IPS-NIHi7 (cell line): ENCODE results near the gene CCDC51.
"Not testable (repeated sequence)": the region's sequence is repeated elsewhere in the genome, so short reads cannot be mapped to it uniquely, and the experiment has no call there.

ENCODE experiments used
- DNase-seq: peaks from one replicate; pipeline ENCODE4 v3.0.0; 2012; ENCODE audit warnings: mixed read lengths; ENCODE audit errors: extremely low spot score

The CCDC51 gene, protein sequence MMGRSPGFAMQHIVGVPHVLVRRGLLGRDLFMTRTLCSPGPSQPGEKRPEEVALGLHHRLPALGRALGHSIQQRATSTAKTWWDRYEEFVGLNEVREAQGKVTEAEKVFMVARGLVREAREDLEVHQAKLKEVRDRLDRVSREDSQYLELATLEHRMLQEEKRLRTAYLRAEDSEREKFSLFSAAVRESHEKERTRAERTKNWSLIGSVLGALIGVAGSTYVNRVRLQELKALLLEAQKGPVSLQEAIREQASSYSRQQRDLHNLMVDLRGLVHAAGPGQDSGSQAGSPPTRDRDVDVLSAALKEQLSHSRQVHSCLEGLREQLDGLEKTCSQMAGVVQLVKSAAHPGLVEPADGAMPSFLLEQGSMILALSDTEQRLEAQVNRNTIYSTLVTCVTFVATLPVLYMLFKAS

DNA sequence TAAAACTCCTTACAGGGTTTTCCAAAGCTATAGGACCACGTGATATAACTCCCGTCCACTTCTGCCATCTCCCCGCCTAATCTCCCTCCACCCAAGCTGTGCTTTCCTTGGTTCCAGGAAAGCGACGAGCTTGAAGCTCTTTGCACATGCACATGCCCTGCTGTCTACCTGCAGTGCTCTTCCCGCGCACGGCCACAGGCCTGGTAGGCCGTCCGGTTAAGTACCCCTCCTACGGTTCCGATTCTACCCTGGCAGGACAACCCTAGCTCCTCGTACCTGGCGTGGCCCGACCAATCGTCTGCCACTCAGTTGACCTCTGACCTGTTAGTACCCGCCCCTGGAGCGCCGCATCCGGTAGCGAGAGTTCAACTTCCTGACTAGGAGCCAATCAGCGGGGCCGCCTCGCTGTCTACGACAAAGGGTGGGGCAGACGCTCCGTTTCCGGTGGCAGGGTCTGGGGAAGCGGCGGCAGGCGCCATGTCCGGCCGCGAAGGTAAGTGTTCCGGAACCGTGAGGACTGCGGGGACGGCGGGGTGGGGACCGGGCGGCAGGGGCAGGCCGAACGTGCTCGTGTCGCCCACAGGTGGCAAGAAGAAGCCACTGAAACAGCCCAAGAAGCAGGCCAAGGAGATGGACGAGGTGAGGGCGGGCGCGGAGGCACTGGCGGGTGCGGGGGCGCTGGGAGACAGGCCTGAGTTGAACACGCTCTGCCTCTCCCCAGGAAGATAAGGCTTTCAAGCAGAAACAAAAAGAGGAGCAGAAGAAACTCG, at the start of gene CCDC51, which contains the start of gene TMA7:
Gene CCDC51 (minus strand): TSS at position 300 of the 770 bp plus-strand sequence. CDS start 4,991 bp downstream, outside the sequence.
Gene TMA7 (plus strand): TSS at position 438 of the 770 bp plus-strand sequence. CDS start 40 bp downstream, at position 478.
- peak; percentile 98 for DNase-seq

DNA sequence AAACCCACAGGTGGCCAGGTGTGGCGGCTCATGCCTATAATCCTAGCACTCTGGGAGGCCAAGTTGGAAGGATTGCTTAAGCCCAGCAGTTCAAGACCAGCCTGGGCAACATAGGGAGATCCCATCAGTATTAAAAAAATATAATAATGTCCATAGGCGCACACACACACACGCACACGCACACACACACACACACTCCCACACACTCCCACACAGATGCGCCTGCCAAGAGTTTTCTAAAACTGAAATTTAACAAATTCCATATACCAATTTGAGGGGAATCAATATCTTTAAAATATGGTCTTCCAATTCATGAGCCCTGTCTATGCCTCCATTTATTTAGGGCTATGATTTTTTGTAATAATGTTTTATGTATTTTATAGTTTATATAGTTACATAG, 47.0 kb upstream of the CCDC51 start:
- no peak for DNase-seq

DNA sequence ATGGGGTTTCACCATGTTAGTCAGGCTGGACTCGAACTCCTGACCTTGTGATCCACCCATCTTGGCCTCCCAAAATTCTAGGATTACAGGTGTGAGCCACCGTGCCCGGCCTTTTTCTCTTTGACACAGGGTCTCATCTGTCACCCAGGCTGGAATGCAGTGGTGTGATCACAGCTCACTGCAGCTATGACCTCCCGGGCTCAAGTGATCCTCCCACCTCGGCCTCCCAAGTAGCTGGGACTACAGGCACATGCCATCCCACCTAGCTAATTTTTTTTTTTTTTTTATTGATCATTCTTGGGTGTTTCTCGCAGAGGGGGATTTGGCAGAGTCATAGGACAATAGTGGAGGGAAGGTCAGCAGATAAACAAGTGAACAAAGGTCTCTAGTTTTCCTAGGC, 42.9 kb upstream of the CCDC51 start:
- DNase-seq: not testable (repeated sequence)

DNA sequence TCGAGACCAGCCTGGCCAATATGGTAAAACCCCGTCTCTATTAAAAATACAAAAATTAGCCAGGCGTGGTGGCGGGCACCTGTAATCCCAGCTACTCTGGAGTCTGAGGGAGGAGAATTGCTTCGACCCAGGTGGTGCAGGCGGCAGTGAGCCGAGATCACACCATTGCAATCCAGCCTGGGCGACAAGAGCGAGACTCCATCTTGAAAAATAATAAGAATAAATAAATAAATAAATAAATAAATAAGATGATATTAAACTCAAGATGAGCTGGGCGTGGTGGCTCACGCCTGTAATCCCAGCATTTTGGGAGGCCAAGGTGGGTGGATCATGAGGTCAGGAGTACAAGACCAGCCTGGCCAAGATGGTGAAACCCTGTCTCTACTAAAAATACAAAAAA, 41.0 kb upstream of the CCDC51 start:
- not testable (repeated sequence) for DNase-seq

DNA sequence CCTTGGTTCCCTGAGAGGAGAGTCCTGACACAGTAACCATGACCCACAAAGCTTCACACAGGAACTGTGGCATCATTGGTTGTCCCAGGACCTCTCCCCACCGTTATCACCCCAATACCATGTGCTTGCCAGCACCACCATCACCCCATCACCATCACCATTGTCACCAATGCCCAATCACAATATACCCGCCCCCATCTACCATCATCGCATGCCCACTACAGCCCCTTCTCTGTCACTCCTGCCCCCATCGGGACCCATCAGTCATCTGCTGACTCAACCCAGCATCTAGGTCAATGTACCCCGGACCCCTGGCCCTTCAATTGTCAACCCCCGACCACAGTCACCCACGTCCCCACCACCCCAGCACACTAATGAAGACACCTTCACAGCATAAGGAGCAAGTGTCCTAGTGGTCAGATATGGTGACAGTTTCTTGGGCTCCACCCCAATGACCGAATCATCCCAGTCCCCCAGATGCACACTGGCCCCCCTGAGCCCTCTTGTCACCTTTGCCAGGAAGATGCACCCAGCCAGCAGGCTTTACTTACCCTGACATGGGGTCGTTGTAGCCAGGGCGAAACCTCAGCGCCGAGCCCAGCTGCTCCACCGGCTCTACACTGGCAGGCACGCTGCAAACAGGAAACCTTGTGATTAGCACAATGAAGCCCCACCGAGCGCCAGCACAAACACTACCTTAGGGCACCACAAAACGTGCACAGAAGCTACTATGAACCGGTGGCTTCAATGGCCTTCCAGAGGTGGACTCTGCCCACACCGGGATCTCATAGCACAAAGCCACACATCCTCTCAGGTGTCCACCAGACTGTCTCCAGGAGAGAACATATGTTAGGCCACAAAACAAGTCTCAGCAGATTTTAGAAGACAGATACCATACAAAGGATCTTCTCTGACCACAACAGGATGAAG, 39.0 kb upstream of the CCDC51 start:
- no peak for DNase-seq

DNA sequence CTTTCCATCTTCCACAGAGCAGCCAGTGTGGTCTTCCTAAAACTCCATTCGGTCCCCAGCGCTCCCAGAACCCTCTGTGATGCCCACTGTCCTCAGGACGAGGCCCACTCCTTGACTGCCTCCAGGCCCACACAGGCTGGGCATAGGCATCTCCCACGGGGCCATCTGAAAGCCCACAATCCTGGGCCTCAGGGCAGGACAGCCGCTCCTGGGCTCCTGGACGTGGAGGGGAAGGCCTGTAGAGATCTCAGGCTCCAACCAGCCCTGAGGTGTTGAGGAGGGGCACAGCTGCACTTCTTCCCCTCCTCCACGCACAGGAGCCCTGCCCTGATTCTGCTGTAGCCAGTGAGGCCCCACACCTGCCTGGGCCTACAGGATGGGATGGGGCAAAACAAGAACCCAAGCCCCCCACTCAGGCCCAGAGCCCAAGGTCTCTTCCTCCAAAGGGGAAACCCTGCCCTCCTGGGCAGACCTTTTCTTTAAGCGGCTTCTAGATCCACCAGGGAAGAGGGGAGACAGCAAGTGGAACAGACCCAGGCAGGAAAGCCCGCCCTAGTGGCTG, 38.1 kb upstream of the CCDC51 start:
- no peak for DNase-seq

DNA sequence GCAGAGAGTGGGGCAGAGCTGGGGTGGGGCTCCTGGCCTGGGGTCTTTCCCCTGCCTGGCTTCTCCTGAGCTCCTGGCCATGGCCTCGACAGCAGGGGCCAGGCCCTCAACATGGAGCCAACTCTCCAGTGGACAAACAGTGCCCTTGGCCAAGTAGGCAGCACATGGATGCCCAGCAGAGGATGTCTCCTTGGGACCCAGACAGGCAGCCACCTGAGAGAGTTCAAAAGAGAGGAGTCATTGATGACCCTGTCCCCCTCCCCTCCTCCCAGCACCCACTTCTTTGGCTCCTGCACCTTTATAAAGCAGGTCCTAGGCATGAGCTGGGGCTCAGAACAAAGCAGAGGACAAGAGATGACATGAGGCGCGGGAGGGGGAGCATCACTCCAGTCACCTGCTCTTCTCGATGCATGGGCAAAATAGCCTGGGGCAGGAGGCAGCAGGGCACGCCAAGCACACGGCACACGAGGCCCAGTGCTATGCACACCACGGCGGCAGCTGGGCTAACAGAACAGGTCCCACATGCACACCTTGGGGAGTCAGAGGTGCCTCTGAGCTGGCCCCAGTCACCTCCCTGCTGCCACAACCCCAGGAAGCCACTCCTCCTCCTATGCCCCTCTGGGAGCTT, 36.6 kb upstream of the CCDC51 start:
- DNase-seq: no peak

DNA sequence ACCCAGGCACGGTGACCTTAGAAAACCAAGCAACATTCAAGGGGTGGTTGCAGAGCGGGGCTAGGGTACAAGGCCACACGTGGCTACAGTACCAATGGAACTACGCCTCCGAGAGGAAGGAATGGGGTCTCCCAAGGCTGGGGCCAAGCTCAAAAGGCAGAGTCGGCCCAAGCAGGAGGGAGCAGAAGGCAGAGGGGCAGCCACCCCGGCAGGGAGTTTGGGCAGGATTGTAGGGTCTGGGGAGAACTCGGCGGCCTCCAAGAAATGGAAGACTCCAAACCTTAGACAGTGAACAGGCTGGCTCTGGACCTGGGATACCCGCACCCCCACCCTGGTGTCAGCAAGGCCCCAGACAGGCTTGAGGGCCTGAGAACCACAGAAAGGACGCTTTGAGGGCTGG, 35.3 kb upstream of the CCDC51 start:
- peak; percentile 30 for DNase-seq

DNA sequence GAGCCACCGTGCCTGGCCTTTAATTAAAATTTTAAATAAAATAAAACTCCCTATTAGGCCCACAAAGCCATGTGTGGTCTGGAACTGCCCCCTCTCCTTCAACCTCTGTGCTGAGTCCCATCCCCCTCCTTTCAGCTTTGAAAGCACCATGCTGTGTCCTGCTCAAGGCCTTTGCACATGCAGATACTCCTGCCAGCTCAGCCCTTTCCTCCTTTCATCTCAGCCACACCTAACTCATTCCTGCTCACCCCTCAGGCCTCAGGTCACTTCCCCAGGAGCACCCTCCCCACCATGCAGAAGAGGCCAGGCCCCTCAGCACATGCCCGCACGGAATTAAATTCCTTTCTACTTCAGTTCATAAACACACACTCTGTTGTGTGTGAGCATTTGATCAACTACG, 34.7 kb upstream of the CCDC51 start:
- DNase-seq: peak; percentile 89

DNA sequence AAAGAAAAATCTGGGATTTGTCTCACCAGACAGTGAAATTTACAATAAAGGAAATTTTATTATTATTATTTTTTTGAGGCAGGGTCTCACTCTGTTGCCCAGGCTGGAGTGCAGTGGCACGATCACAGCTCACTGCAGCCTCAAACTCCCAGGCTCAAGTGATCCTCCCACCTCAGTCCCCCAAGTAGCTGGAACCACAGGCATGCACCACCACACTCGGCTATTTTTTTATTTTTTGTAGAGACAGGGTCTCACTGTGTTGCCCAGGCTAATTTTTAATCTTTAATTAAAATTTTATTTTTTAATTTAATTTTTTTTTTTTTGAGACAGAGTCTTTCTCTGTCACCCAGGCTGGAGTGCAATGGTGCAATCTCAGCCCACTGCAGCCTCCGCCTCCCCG, 34.1 kb upstream of the CCDC51 start:
- not testable (repeated sequence) for DNase-seq

DNA sequence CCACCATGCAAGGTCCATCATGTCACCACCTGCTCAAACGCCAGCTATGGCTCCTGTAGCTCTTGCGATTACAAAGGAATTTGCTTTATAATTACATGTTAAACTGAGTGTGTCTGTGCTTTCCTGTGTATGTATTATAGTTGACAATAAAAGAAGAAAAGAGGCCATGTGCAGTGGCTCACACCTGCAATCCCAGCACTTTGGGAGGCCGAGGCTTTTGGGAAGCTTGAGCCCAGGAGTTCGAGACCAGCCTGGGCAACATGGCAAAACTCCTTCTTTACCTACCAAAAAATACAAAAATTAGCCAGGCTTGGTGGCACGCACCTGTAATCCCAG, 33.7 kb upstream of the CCDC51 start:
- DNase-seq: no peak

DNA sequence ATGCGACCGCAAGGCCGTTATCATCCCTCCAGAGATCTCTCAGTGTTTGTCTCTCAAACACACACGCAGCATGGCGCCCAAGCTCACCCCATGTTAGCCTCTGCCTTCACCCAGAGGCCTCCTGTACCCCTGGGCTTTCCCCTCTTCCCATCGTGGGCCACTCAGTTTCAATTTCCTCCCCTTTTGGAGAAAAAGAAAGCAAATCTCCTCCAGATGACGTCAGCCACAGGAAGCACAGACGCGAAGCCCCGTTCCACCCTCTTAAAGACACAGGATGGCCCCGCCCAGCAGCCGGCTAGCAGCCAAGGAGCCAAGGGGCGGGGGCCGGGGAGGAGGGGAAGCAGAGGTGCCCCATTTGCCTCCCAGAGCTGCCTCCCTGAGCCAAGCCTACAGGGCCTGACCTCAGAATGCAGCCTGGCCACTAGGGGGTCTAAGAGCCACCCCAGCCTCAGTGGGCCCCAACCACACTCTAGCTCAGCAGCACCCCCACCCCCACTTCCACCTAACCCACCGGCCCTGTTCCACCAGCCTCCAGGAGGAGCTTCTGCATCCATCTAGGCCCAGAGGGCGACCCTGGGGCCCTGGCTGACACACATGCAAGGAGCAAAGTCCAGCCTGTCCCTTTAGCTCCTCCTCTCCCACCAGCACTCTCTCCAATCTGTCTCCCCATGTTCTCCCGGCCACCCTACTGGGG, 33.2 kb upstream of the CCDC51 start:
- DNase-seq: peak; percentile 94

DNA sequence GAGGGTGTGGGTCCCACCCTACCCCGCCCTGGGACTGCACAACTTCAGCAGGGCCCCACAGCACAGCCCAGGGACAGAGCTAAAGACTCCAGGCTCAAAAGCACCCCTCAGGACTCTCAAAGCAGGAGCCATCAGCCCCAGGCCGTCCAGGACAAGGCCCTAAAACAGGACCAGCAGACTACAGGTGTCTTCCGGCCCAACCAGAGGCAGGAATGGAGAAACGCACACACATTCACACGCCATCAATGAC, 32.7 kb upstream of the CCDC51 start:
- no peak for DNase-seq

DNA sequence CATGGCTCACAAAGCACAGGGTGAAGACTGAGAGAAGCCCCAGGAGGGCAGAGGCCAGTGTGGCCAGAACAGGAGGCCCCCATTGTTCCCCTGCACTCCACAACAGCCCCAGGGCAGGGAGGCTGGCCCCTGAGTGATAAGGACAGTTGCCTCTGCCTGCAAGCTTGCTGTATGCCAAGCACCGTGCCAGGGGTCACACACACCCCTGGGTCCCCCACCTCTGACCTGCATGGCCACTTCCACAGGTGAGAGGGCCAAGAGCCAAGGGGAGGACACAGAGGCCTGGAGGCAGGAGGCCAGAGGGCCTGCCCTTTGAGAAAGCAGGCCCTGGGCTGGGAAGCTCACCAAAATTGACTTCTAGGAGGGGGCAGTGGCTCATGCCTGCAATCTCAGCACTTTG, 30.4 kb upstream of the CCDC51 start:
- no peak for DNase-seq

DNA sequence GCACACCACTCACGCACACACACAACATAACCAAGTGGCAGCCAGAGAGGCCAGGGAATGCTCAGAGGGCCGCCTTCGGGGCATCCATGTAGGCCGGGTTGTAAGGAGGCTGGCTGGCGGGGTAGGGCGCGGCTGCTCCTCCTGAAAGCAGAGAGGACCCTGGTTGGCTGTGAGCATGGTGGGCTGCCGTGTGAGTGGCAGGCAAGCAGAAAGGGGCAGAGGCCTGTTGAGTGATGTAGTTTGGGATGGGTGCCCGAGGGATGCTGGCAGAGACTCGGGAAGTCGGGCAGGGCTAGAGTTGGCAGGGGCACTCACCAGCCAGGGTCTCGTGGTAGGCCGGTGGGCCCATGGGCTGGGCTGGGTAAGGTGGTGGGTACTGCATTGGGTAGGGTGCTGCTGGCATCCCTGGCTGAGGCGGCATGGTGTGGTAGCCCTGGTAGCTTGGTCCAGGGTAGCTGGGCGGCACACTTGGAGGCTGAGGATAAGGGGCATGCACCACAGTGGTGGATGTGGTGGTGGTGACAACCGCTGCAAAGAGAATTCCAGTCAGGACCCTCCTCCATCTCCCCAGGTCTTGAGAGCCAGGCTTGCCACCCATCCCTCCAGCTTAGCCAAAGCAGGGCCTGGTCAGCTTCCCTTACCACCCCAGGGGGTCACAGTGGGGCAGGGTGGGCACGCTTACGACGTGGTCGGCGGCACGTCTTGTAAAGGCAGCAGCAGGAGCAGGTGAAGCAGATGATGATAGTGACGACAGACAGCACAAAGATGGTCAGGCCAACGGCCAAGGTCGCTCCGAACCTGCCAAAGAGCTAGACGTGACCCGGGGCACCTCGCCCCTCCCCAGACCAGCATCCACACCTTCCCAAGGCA, 29.4 kb upstream of the CCDC51 start:
- no peak for DNase-seq

DNA sequence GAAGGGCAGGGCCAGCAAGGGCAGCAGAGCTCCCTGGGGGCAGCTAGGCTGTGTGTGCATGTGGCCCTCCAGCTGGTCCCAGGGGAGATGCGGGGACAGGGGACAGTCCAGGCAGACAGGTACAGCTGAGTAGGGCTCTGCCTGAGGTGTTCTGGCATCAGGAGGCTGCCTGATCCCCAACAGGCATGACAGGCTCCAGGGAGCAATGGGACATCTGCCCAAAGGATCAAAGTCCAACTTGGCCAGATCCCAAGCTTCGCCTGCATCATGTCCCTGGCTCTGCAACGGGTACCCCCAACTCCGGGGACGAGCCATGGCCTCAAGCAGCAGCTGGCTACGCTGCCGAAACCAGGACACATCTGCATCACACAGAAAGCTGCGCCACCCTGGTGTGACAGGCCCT, 28.4 kb upstream of the CCDC51 start:
- DNase-seq: no peak

DNA sequence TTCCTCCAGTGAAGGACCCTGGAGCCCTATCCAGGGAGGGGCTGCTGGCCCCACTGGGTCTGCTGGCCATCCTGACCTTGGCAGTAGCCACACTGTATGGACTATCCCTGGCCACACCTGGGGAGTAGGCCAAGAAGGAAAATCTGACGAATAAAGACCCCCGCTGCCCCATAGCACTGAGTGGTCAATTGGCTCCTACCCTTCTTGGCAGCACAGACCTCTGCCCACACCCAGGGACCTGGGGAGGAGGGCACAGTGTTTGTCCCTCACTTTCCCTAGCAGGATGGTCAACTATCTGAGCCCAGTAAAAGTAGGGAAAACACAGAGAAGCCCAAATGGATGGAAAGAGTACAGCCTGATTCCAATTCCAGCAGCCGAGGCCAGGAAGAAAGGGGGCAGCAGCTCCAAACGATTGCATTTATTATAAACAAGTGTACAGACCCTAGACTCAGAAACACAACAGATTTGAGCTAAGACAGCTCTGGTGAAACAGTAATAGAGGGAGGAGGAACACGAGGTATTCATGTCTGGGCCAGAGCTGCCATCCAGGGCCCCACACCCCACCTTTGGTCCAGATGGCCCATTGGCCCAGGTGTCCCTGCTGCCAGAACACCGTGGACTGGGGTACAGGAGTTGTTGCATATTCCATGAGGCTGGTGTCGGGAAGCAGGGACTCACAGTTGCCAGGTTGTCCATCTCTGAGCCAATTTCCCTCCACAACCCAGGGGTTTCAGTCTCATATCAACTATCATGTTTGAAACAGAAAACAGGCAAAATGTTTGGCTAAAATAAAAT, 27.8 kb upstream of the CCDC51 start:
- DNase-seq: no peak

DNA sequence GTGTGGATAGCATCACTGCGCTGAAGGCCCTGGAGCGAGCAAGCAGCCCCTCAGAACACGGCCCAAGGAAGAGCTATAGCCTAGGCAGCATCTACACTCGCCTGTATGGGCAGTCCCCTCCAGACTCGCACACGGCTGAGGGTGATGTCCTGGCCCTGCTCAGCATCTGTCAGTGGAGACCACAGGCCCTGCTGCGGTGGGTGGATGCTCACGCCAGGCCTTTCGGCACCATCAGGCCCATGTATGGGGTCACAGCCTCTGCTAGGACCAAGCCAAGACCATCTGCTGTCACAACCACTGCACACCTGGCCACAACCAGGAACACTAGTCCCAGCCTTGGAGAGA, 27.2 kb upstream of the CCDC51 start:
- no peak for DNase-seq
